Activated naive CD4-positive, alpha-beta T cell treated with anti-CD3 and anti-CD28 coated beads, Interleukin-2, amount 50 U/mL, for 72 hours (primary cell): ENCODE measurements around the gene ANKRD35. TPM values are rescaled to one million over a fixed set of nuclear protein-coding genes. Genes with fewer than 3 reads are reported as not detected.
"Not testable (repeated sequence)": the region's sequence is repeated elsewhere in the genome, so short reads cannot be mapped to it uniquely, and the experiment has no call there.

ENCODE experiments used
- ATAC-seq, 2 donors: fragments of 150-1000 bp; cut with Tn5 transposase; 2 replicates each; pipeline ENCODE4 v1.10.0; 2021; ENCODE audit warnings: mild to moderate bottlenecking in 2 of 2, moderate library complexity in 2 of 2
- DNase-seq, 2 donors: peaks; one replicate each; pipeline ENCODE4 v3.0.0; 2021 to 2022; ENCODE audit warnings: low spot score in 2 of 2
- H3K27ac Mint-ChIP-seq, 2 donors: one replicate each; pipeline ENCODE4 v1.8.0; 2022; ENCODE audit warnings: mild to moderate bottlenecking in 2 of 2, mixed read lengths in 2 of 2
- H3K36me3 Mint-ChIP-seq, 2 donors: one replicate each; pipeline ENCODE4 v1.8.0; 2022; ENCODE audit warnings: mixed read lengths in 2 of 2
- H3K9me3 Mint-ChIP-seq, 2 donors: one replicate each; pipeline ENCODE4 v1.8.0; 2022; ENCODE audit warnings: mixed read lengths in 2 of 2
- total RNA-seq, 2 donors: library from RNA; stranded (reverse); gene quantifications; one replicate each; pipeline ENCODE4 v1.2.3, GENCODE V29; 2022

Gene ANKRD35
- total RNA-seq, 2 donors from 2014 or later, result 0.50 to 0.53 TPM

DNA sequence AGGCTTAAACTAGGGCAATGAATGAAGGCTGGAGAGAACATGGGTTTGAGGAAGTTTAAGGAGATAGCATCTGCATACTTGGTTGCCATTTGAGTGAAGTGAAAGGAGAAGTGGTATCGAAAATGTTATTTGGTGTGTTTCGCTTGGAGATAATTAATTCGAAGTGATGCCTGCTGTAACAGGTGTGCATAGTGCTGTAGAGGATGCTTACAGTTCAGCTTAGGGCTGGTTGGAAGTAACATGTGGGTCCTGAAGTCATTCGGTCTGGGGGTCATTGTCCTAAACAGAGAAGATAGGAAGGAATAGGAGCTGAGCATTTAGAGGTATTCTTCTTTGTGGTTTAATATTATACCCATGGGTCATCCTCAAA is 40.5 kb downstream of the ANKRD35 start:
- DNase-seq (no peak), ATAC-seq (peak; percentile 32 to 56)
- Mint-ChIP-seq H3K36me3 (peaks cover 0 to under 1% of the 10 kb centered on the region in 2 donors), H3K9me3 (no peaks in the 10 kb centered on the region), H3K27ac (no peak overlapping the region)

- ATAC-seq (no peak), DNase-seq (no peak)
- no peaks in the 10 kb centered on the region for H3K9me3 Mint-ChIP-seq
These were observed 42.6 kb downstream of the ANKRD35 start for GRCh38 chr1:145843031-145843430.

DNA sequence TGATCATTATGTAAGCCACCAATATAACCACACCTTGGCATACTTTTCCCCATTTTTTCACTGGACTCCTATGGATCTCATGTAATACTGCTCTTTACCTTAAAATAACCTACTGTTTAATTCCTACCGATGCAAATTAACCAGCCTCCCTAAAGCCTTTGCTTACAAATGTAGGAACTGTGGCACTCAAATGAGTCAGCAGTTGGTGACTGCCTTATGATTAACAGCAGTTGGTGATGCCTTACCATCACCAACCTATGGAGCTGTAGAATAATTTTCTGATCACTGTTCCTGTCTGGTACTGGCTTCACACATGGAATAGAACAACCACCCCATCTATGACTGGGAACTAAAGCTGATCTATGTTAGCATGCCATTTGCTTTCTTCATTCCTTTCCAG is 48.0 kb downstream of the ANKRD35 start:
- Mint-ChIP-seq H3K9me3 (no peaks in the 10 kb centered on the region), H3K36me3 (peaks cover 4 to 14% of the 10 kb centered on the region in 2 donors), H3K27ac (no peak overlapping the region)
- ATAC-seq (peak in 1 of 2 donors; percentile 26), DNase-seq (no peak)

More at GRCh38 chr1:145843031-145843430, 42.6 kb downstream of the ANKRD35 start:
- no peak overlapping the region for H3K27ac Mint-ChIP-seq
- peaks cover 0 to 4% of the 10 kb centered on the region in 2 donors for H3K36me3 Mint-ChIP-seq

DNA sequence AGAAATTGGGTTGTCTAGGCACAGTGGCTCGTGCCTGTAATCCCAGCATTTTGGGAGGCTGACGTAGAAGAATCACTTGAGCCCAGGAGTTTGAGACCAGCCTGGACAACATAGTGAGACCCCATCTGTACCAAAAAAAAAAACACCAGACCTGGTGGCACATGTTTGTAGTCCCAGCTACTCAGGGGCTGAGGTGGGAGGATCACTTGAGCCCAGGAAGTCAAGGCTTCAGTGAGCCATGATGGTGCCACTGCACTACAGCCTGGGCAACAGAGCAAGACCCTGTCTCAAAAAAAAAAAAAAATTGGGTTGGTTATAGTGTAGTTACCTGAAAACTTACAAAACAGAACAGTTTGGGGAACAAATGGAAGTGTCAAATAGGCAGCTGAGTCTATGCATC is 54.9 kb downstream of the ANKRD35 start:
- H3K9me3 Mint-ChIP-seq, DNase-seq, ATAC-seq: not testable (repeated sequence)
- Mint-ChIP-seq H3K27ac (peak overlapping the region; percentile 6 to 46), H3K36me3 (peaks cover 28 to 48% of the 10 kb centered on the region in 2 donors)

GRCh38 chr1:145828367-145829026 is 57.2 kb downstream of the ANKRD35 start:
- peak overlapping the region; percentile 84 to 91 for H3K27ac Mint-ChIP-seq
- peaks cover 39 to 47% of the 10 kb centered on the region in 2 donors for H3K36me3 Mint-ChIP-seq
- no peaks in the 10 kb centered on the region for H3K9me3 Mint-ChIP-seq
- ATAC-seq (peak; percentile 77 to 85), DNase-seq (no peak)

DNA sequence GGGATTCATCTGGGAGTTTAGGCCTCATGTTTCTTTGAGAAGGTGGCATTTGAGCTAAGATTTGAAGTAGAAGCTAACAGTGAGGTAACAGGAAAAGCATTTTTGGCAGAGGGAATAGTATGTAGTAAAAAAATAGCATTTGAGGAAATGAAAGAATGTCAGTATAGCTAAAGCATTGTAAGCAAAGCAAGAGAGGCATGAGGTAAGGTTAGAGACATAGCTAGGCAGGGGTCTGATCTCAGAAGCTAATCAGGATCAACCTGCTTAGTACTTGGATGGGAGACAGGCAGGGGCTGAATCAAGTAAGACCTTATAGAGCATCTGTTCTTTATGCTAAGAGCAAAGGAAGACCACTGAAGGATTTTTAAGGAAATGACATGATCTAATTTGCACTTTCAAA is 57.7 kb downstream of the ANKRD35 start:
- no peak for DNase-seq
- peaks cover 39 to 42% of the 10 kb centered on the region in 2 donors for H3K36me3 Mint-ChIP-seq
- no peaks in the 10 kb centered on the region for H3K9me3 Mint-ChIP-seq
- peak overlapping the region; percentile 84 to 91 for H3K27ac Mint-ChIP-seq
- ATAC-seq, result peak in 1 of 2 donors; percentile 17

DNA sequence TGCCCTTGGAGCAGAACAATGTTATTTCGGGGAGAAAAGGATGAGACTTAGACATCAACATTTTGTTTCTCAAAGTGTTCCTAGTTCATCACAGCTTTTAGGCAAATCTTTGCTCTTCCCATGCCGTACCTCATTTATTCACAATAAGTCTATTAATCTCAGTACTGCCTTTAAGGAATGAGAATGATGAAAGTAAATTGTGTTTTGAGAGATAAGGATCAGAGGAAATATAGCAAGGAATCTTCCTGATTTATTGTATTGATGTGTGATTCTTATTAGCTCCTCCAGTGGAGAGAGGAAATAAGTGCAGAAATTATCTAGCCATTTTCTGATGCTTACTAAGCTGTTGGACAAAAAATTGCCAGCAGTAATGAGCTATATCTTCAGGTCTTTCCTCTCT is 59.6 kb downstream of the ANKRD35 start:
- DNase-seq (no peak), ATAC-seq (no peak)
- peaks cover 27 to 31% of the 10 kb centered on the region in 2 donors for H3K36me3 Mint-ChIP-seq
- H3K27ac Mint-ChIP-seq, result peak overlapping the region; percentile 50 to 99
- no peaks in the 10 kb centered on the region for H3K9me3 Mint-ChIP-seq

DNA sequence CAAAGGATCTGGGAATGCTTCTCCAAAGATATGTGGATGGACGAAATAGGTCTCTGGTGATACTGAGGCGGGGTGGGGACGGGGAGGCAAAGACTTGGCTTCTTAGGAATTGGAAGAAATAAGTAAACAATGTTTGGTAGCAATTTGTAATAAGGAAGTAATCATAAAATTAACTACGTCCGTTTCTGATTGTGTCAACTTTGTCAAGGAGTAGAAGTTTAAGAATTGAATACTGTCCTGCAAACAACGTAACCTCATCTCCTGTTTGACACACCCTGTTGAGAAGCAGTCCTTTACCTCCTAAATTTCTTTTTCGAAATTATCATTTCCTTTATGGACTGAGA is 61.2 kb downstream of the ANKRD35 start:
- H3K9me3 Mint-ChIP-seq, result no peaks in the 10 kb centered on the region
- ATAC-seq (no peak), DNase-seq (no peak)
- peak overlapping the region; percentile 97 to 99 for H3K27ac Mint-ChIP-seq
- peaks cover 19 to 30% of the 10 kb centered on the region in 2 donors for H3K36me3 Mint-ChIP-seq

GRCh38 chr1:145823565-145824498 is 61.8 kb downstream of the ANKRD35 start, which contains the start of the genes POLR3C and RNF115:
Gene POLR3C (plus strand): TSS chr1:145824200. CDS start chr1:145825777, 1,577 bp downstream.
Gene RNF115 (minus strand): TSS chr1:145824095. CDS start chr1:145823873, 222 bp downstream.
- no peaks in the 10 kb centered on the region for H3K9me3 Mint-ChIP-seq
- ATAC-seq (peak; percentile 71 to 78), DNase-seq (peak; percentile 78)
- H3K36me3 Mint-ChIP-seq, result peaks cover 17 to 24% of the 10 kb centered on the region in 2 donors
- H3K27ac Mint-ChIP-seq, result peak within 1 kb of the TSS; percentile 98 to 99

DNA sequence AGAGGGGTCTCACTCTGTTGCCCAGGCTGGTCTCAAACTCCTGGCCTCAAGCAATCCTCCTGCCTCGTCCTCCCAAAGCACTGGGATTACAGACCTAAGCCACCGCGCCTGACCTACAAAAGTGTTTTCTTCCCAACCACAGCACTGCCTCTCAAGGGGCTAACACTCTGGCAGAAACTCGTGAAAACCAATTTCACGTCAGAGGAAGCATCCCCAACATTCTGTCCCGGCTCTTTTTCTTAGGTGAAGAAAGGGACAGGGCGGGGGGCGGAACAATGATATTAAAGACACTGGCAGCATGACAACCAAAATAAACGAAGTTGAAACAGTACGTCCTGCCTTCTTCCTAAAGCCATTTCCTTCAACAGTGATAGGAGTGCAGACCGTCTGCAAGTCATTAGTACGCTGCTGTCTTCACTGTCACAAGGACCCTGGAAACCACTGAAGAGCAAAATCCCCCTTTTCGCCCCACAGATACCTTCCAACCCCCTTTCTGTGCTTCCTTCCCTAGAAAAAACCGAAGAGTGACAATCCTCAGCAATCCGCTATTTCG is 62.8 kb downstream of the ANKRD35 start:
- ATAC-seq, result peak in 1 of 2 donors; percentile 8
- peaks cover 17 to 24% of the 10 kb centered on the region in 2 donors for H3K36me3 Mint-ChIP-seq
- not testable (repeated sequence) for H3K9me3 Mint-ChIP-seq, DNase-seq
- H3K27ac Mint-ChIP-seq, result peak overlapping the region in 1 of 2 donors; percentile 99

DNA sequence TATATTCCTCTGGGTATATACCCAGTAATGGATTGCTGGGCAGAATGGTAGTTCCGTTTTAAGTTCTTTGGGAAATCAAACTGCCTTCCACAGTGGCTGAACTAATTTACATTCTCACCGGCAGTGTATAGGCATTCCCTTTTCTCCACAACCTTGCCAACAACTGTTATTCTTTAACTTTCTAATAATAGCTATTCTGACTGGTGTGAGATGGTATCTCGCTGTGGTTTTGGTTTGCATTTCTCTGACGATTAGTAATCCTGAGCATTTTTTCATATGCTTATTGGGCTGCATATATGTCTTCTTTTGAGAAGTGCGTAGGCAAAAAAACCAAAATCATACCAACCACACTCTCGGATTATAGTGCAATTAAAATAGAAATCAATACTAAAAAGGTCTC is 67.6 kb downstream of the ANKRD35 start:
- DNase-seq, H3K36me3 Mint-ChIP-seq, H3K27ac Mint-ChIP-seq, H3K9me3 Mint-ChIP-seq: not testable (repeated sequence)
- peak; percentile 53 to 72 for ATAC-seq

Other genes with a start within 250 kb of the ANKRD35 start
- gene PDZK1, start 178.5 kb downstream of the ANKRD35 start, total RNA-seq, result not detected
- gene CD160, start 166.4 kb downstream of the ANKRD35 start, total RNA-seq, result under 1 TPM in 1 of 2 donors, not detected in 1; 0.64 TPM
- gene RNF115, start 61.8 kb downstream of the ANKRD35 start, total RNA-seq, result 10 to 100 TPM; 10.7 to 12.6 TPM
- gene POLR3C, start 61.7 kb downstream of the ANKRD35 start, total RNA-seq, result 10 to 100 TPM; 15.1 to 26.2 TPM
- 1 to 10 TPM; 2.6 to 3.9 TPM for gene NUDT17, start 40.2 kb downstream of the ANKRD35 start, total RNA-seq
- gene PIAS3, start 26.8 kb downstream of the ANKRD35 start, total RNA-seq, result 10 to 100 TPM; 28.6 to 33.5 TPM
- gene ITGA10, start 24.2 kb upstream of the ANKRD35 start, total RNA-seq, result 1 to 10 TPM; 1.0 to 1.5 TPM
- gene PEX11B, start 32.9 kb upstream of the ANKRD35 start, total RNA-seq, result 10 to 100 TPM; 17.9 to 36.1 TPM
- gene RBM8A, start 41.6 kb upstream of the ANKRD35 start, total RNA-seq, result 100 to 1,000 TPM; 254 to 286 TPM
- gene LIX1L, start 72.2 kb upstream of the ANKRD35 start, total RNA-seq, result 10 to 100 TPM; 47.9 to 50.1 TPM
- gene ANKRD34A, start 78.7 kb upstream of the ANKRD35 start, total RNA-seq, result 1 to 10 TPM; 5.4 to 9.1 TPM
- gene POLR3GL, start 78.8 kb upstream of the ANKRD35 start, total RNA-seq, result 10 to 100 TPM; 22.0 to 31.9 TPM
- 100 to 1,000 TPM in 1 of 2 donors, 10 to 100 TPM in 1; 67.9 to 120 TPM for gene TXNIP, start 110.7 kb upstream of the ANKRD35 start, total RNA-seq
- gene HJV, start 135.9 kb upstream of the ANKRD35 start, total RNA-seq, result not detected